ENCODE measurements around the gene CFAP77.

The CFAP77 gene

DNA sequence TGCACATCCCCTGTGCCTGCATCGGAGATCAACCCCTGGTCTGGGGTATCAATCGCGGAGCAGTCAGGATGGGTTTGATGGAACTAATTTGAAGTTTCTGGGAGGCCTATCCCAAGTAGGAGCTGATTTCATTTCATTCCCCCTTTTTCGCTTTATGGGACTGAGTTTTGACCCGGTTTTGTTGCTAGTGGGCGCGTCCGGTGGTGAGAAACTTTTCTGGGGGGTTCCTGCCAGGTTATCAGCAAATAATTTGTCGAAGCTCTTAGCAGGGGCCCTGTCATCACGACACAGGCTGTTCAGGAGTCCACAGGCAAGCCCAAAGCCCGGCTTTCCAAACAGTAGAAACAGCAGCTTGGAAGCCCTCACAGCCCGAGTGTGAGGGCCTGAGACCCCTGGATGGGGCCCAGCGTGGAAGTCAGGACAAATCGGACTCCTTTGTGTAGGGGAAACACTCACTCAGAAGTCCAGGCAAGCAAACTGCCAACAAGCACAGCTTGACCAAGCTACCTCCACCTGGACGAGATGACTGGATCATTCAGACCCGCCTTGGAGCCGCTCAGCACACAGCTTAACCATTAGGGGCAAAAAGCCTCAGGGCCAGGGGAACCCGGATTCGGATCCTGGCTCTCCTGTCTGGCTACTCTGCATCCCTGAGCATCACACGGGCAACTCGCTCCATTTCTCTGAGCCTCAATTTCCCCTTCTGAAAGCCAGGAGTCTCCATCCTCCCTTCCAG, 108.0 kb downstream of the CFAP77 start:
- no peak for DNase-seq (ENCODE audit: low read depth)

DNA sequence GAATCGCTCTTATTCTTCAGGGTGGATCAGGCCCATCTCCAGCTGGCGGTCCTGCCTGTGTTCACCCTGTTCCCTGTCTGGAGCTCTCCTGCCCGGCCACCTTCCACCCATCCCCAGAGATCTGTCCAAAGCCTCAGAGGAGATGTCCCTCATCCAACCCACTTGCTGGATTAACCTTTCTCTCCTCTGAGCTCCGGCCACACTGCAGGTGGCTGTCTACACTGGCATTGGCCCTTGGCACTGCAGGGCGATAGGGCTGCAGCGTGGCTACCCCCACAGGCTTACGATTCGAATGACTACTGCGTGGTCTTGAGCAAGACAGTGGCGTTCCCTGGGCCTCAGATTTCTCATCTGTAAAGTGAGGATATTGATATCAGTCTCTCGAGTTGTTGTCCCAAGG, 108.6 kb downstream of the CFAP77 start:
- no peak for DNase-seq (ENCODE audit: low read depth)

DNA sequence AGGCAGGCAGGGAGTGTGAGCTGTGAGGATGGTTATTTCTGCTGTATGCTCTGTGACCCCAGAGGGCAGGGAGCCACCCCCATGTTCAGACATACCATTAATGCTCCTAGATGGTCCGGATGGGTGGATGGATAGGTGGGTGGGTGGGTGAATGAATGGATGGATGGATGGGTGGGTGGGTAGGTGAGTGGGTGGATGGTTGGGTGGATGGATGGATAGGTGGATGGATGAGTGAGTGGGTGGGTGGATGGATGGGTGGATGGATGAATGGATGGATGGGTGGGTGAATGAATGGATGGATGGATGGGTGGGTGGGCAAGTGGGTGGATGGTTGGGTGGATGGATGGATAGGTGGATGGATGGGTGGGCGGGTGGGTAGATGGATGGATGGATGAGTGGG, 109.0 kb downstream of the CFAP77 start:
- no peak for DNase-seq (ENCODE audit: low read depth)

DNA sequence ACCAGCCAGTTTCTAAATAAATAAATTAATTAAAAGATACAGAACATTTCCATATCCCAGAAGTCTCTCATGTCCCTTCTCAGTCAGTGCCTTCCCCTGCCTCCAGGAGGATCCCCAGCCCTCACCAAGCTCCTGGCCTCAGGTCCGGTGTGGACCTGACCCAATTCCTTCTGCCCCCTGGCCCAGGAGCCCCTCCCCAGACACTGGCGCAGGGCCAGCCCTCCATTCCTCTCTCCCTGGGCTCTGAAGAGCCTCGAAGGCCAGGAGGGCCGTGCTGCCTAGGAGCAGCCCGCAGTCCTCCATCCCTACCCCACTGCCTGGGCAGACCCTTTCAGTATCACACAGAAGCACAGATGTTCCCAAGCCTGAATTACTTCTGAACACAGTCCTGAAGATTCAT, 110.6 kb downstream of the CFAP77 start:
- DNase-seq (ENCODE audit: low read depth), result no peak

DNA sequence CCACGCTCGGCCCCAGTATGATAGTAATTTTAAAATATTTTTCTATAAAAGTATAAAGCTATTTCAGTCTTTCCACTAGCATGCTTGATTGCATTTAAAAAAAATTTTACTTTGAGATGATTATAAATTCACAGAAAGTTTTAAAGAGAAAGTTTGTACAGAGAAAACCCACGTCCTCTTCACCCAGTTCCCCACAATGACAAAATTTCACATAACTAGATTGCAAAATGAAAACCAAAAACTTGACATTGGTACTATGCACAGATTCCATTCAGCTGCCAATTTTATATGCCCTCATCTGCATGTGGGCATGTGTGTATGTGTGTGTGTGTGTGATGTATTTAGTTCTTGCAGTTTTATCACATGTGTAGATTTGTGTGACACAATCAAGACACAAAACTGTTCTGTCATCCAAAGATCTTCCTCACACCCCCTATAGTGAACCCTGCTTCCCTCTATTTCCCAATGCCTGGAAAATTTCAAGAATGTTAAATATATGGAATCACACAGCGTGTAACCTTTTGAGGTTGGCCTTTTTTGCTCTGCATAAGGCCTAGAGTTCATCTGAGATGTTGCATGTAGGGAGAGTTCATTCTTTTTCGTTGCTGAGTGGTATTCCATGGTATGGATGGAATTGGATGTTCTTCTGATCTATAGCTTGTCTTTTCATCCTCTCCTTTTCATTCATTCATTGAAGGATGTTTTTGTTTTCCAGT, 115.5 kb downstream of the CFAP77 start:
- no peak for DNase-seq (ENCODE audit: low read depth)

DNA sequence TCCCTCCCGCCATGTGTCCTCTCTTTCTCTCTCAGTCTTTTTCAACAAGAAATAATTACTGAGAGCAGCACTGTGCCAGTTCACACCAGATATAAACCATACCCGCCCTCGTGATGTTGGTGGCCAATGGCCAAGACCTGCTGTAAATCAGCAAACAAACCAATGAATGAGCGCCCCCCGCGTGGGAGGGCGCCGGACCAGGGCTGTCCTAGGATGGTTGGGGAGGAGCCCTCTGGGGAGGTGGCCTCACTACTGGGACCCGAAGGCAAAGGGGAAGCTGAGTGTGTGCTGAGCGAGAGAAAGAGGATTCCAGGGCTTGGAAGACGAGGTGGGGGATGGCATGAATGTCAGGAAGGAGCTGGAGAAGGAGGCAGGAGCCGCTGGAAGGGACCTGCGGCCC, 121.2 kb downstream of the CFAP77 start:
- DNase-seq (ENCODE audit: low read depth), result no peak

DNA sequence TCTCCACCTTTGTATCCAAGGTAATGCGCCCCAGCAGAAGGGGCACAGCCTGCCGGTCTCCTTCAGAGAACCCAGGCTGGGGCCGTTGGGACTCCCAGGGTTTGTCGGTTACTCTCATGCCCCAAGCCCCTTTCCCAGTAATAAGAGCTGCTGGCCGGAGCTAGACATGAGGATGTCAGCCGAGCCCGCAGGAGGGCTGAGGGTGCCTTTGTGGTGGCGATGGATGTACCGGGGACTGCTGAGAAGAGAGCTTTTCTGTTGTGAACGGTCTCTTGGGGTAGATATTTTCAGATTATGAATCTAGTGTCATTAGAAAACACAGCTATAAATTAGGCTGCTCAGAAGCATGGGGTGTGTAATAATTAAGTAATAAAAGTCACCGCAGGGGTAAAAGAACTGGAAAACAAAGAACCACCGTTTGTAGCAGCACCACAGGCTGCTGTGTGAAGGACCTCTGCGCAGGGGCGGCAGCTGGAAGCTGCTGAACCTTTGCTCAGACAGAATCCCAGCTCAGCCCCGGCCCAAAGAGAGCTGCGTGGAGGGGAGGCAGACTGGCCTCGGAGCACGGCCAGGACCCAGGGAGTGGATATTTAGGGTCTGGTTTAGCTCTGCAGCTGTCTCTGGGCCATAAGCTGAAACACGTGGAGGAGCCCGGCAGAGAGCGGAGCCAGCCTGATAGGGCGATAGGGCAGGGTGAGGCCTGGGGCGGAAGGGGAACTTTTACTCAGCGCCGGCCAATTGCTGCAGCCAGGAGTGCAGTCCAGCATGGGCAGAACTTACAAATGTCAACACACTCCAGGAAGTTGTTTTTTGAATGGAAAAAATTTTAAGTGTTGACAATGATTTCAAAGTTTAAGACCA, 121.9 kb downstream of the CFAP77 start:
- DNase-seq (ENCODE audit: low read depth), result no peak

DNA sequence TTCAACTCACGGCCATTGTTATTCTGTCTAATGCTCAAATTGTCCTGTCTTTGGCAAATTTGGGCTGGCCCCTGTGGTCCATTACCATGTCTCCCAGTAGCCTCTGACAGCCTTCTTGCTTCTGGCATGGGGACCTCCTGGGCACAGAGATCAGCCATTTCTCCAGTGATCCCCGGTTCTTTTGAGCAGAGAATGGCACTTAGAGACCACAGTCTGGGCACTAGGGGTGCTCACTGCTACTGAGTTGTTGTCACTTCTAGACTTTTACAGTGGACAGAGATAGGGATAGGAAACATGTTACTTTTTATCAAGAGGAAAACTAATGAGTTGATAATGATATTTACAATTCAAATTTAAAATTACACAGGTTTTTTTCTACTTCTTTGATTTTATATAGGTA, 124.8 kb downstream of the CFAP77 start:
- no peak for DNase-seq (ENCODE audit: low read depth)

DNA sequence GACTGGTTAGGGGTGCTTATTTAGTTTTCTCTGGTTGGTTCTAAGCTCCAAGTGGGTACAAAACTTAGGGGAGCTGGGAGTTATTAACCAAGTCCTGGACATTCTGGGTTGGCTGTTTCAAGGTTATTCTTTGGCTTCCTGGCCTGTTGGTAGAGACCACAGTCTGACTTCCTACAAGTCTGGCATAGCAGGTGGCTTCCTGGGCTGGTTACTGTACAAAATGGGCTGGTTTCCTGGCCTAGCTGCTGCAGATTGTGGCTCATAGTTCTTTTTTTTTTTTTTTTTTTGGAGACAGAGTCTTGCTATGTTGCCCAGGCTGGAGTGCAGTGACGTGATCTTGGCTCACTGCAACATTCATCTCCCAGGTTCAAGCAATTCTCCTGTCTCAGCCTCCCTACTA, 126.1 kb downstream of the CFAP77 start:
- no peak for DNase-seq (ENCODE audit: low read depth)

DNA sequence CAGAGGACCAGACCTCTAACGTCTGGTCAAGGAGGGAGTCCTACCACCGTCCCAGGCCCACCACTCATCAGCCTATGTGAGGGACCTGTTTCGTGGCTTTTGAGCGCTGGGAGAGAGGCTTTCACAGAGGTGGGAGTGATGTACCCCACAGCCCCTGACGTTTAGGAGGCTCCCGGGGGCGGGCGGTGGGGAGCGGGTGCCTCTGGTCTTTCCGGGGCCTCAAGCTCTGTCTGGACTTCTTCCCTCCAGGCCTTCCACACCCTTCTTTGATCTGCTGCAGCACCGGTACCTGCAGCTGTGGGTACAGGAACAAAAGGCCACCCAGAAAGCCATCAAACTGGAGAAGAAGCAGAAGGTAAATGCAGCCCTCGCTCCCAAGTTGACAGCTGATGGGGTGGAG, 127.3 kb downstream of the CFAP77 start:
- no peak for DNase-seq (ENCODE audit: low read depth)

DNA sequence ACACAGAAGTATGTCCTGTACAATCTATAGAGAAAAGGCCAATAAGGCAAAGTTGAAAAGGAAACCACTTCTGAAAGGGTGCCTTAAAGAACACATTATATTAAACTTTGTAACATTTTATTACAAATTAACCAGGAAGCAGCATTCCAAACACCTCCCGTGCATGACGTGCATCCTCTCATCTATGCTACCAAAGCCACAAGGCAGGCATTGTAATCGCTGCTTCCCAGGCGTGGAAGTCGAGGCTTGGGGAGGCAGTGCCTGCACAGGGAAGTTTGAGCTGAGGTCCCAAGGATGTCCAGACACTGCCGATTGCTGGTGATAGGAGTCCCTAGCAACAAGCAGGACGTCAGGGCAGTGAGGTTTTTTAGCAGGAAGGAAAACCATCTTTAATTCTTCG, 128.1 kb downstream of the CFAP77 start:
- no peak for DNase-seq (ENCODE audit: low read depth)

DNA sequence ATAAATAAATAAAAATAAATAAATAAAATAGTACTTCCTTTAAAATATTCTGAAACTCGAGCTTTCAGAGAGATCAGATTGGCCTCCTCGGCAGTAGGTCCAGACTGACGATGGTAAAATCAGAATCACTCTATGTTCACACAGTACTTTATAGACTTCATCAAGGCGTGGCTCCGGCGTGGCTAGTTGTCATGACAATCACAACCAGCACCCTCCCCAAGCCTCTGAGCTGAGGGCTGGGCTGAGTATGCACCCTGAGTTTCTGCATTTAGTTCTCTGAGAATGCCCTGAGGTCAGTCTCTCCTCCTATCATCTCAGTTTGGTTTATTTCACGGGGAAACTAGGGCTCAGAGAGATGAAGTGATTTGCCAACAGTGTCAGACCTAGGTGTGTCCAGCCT, 129.1 kb downstream of the CFAP77 start:
- no peak for DNase-seq (ENCODE audit: low read depth)

DNA sequence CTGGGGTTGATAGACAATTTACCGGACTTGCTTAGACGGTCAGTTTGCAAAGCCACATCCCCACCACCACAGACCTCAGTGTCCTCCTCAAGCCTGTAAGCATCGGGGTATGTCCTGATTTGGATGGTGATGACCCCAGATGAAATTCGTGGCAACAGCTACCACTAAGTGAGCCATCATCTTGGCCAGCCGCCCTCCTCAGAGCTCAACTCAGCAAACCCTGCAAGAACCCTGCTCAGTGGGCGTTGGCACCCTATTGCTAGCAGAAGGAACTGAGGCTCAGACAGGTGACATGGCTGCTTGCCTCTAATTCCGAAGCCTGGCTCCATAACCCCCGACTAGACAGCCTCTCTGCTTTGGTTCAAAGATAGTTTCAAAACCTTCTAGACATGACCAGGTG, 131.0 kb downstream of the CFAP77 start:
- no peak for DNase-seq (ENCODE audit: low read depth)

DNA sequence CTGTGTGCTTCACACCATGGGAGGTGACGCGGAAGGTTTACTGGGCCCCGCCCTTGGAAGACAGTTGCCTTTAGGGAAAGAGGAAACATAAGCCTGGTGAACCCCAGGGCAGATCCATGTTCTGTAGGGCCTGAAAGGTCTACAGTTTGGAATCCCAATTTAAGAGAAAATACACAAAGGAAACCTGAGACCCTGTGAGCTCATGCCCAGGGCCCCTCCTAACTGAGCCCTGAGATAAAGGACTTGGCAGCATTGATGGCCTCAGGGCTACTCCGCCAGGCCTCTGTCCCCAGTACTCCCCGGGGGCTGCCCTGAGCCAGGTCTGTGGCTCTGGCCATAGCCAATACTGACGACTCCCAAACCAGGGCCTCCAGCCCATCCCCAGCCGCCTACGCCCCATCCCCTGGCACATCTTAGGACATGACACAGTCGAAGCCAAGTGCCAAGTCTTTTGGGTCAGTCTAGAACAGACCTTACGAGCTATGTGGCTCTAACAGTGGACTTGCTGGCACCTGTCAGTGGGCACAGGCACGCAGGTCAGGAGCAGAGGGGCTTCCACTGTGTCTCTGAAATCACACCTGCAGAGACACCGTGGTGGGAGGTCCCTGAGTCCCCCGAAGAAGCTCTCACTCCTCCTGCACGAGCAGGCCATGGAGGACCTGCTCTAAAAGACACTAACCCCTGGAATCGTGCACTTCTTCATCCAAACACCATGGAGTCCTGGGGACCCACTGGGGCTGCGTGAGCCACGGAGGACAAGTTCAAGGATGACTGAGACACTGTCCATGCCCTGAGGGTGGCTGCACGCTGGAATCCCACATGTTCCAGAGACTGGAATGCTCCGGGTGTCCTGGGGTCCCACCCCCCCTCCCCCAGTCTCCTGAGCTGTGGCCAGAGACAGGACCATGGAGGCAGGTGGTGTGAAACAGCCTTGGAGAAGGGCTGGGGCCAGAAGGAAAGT, 132.1 kb downstream of the CFAP77 start:
- DNase-seq (ENCODE audit: low read depth), result no peak

DNA sequence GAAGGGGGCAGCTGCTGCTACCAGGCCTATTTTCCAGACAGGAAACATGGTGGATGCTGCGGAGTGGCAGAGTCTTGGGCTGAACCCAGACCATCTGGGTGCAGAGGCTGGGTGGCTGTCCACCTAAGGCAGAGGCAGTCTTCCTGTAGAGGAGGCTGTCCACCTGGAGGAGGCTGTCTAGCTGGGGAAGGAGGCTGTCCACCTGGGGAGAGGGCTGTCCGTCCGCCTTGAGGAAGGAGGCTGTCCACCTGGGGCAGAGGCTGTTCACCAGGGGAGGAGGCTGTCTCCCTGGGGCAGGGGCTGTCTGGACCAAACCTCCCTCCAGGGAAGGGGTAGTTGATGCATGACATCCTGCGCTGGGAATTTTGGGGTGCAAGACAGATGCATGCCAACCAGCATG, 133.2 kb downstream of the CFAP77 start:
- DNase-seq (ENCODE audit: low read depth), result no peak

DNA sequence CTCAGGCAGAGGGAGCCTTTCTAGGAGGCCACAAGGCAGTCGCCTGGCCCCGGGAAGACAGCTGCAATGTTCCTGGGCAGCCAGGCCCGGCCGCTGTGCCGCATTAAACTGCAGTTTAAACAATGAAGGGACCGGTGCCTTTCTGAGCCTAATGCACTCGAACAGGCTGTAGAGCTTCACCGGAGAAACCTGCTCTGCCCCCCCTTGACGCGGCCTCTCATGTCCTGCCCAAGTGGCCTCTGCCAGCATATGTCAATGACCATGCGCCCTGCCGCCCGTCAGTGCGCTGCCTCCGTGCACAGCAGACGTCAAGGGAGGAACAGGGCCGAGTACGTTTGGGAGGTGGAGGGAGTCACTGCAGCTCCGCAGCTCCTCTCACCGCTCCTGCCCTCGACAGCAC, 133.9 kb downstream of the CFAP77 start:
- no peak for DNase-seq (ENCODE audit: low read depth)

DNA sequence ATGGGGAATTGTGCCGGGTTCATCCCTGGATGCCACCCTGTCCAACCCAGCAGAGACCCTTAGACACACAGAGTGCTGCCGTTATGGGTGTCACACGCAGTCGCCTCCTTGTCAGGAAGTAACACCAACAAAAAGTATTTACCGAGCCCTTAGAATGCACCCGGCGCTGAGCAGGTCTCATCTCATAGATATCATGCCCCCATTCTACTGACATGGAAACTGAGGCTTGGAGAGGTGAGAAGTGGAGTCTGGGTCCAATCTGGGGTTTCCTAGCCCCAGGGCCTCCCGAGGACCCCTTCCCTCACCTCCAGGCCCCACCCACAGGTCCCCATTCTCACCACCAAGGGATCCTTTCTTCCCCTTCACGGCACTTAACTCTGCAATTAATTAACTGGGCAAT, 135.6 kb downstream of the CFAP77 start:
- no peak for DNase-seq (ENCODE audit: low read depth)

DNA sequence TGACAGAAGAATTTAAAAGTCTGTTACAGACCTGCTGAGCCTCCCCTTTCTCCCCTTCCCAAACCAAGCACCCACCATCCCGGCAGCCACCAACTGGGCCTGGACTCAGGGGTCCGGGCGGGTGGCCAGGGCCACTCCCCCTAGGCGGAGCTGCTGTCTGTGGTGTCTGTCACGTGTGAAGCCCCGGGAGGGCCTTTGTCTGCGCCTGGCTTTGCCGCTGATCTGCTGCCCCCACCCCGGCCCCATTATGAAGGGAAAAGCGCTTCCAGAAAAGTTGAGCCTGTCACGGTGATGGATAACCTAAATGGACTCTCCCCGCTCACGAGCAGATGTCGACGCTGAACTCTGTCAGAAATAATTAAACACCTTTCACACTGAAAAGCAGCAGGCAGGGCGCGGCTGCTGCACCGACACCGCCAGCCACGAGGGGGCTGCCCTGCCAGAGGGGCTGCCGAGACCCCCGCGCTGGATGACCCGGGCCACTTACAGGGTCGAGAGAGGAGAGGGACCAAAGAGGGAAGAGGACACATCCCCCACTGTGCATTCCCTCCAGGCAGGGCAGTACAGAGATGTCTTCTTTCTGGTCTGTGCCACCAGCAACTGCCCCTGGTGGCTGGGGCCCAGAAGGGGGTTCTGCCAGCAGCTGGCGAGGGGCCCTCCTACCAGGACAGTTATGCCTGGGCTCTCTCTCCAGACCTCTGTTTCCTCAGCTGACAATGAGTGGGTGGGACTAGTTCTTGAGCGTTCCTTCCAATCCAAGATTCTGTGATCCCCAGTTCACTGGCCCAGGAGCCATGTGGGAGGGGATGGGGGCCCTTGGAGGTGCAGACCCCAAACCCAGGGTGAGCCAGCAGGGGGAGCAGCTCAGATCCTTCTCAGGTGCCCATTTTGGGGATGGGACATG, 136.4 kb downstream of the CFAP77 start:
- no peak for DNase-seq (ENCODE audit: low read depth)

DNA sequence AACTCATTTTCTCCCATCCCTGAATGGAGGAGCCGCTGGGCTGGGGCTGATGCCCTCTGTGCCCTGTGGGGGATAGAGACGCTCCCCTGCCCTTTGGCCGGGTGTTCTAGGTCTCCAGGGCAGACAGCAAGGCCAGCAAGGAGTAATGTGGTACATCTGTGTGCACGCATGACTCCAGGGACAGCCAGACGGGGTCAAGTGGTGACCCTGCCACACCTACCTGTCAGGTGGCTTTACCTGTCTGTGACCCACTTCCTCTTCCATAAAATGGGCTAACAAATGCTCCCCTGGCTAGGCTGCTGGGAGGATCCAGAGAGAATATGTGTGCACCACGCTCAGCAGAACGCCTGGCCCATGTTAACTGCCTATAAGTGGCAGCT, 137.0 kb downstream of the CFAP77 start:
- no peak for DNase-seq (ENCODE audit: low read depth)

DNA sequence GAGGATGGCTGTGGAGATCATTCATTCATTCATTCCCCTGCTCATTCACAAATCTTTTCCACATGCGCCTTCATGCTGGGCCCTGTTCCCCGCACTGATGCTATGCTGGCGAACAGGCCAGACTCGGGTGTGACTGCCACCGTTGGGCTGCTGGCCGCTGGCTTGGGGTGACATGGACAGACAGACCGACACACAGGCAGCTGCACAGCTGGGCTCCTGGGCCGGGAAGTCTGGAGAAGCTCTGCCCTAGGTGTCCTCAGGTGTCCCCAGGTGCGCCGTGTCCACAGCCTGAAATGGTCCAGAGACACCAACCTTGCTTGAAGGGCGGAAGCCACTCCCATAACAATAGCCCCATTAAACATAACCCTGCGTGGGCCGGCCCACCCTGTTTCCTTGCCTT, 137.4 kb downstream of the CFAP77 start:
- DNase-seq (ENCODE audit: low read depth), result no peak

Data from activated T-cell treated with anti-CD3 and anti-CD28 coated beads for 48 hours (primary cell).